ENCODE measurements around the gene CRABP1.

The CRABP1 gene

GRCh38 chr15:78345396-78346125, 5.4 kb downstream of the CRABP1 start:
- no peak for DNase-seq
- Histone ChIP-seq H3K36me3 (no peaks in the 10 kb centered on the region; the same call in 1 of the 2 replicates), H3K9me3 (no peaks in the 10 kb centered on the region), H3K27me3 (0 out of 2 replicates have a peak, but pooled peaks cover 2% of the 10 kb centered on the region), H3K4me1 (peaks cover 35% of the 10 kb centered on the region), H3K4me3 (ENCODE audit: low read depth, low read length) (no peak overlapping the region)
- TF ChIP-seq CTCF (IDR thresholded peaks at IDR 0.05; ENCODE audit: low read depth, low read length) = no peak

GRCh38 chr15:78347586-78348543, 7.7 kb downstream of the CRABP1 start:
- no peak for TF ChIP-seq CTCF (IDR thresholded peaks at IDR 0.05; ENCODE audit: low read depth, low read length)
- no peaks in the 10 kb centered on the region; the same call in 1 of the 2 replicates for H3K36me3 ChIP-seq
- H3K27me3 ChIP-seq = no peaks in the 10 kb centered on the region
- H3K4me1 ChIP-seq = peaks cover 35% of the 10 kb centered on the region
- peak overlapping the region; percentile 11; the same call in 1 of the 2 replicates for H3K4me3 ChIP-seq (ENCODE audit: low read depth, low read length)
- peak; percentile 70 for DNase-seq
- no peaks in the 10 kb centered on the region for H3K9me3 ChIP-seq

- Histone ChIP-seq H3K36me3 (no peaks in the 10 kb centered on the region), H3K9me3 (no peaks in the 10 kb centered on the region), H3K27me3 (no peaks in the 10 kb centered on the region), H3K4me3 (ENCODE audit: low read depth, low read length) (no peak overlapping the region), H3K4me1 (peaks cover 34% of the 10 kb centered on the region)
- no peak for TF ChIP-seq CTCF (IDR thresholded peaks at IDR 0.05; ENCODE audit: low read depth, low read length)
- no peak for DNase-seq
Observed at GRCh38 chr15:78350058-78350457, 9.9 kb downstream of the CRABP1 start.

- Histone ChIP-seq H3K4me1 (peaks cover 21% of the 10 kb centered on the region), H3K9me3 (no peaks in the 10 kb centered on the region), H3K36me3 (no peaks in the 10 kb centered on the region), H3K4me3 (ENCODE audit: low read depth, low read length) (no peak overlapping the region), H3K27me3 (no peaks in the 10 kb centered on the region)
- TF ChIP-seq CTCF (IDR thresholded peaks at IDR 0.05; ENCODE audit: low read depth, low read length) = no peak
- no peak for DNase-seq
Observed at GRCh38 chr15:78351539-78351938, 11.4 kb downstream of the CRABP1 start.

- Histone ChIP-seq H3K4me3 (ENCODE audit: low read depth, low read length) (peak overlapping the region; percentile 37; the same call in 1 of the 2 replicates), H3K27me3 (no peaks in the 10 kb centered on the region), H3K36me3 (no peaks in the 10 kb centered on the region), H3K9me3 (no peaks in the 10 kb centered on the region), H3K4me1 (peaks cover 8% of the 10 kb centered on the region)
- no peak for TF ChIP-seq CTCF (IDR thresholded peaks at IDR 0.05; ENCODE audit: low read depth, low read length)
- DNase-seq = peak; percentile 57
Observed at GRCh38 chr15:78353093-78353492, 12.9 kb downstream of the CRABP1 start.
